Caco-2 (cell line): ENCODE measurements around the gene CEP131. TPM values are rescaled to one million over a fixed set of nuclear protein-coding genes. Genes with fewer than 3 reads are reported as not detected.

Source experiments
- BruUV-seq: library from RNA; stranded (reverse); fragments of 400-500 nt; replicated peaks from 2 replicates; lab custom pipeline; 2021; lab: Mats Ljungman, UMichigan
- CTCF ChIA-PET: fragments of 300-600 bp; sonication (Branson Sonifier 250); formaldehyde crosslinking; loops from one replicate; lab custom pipeline; 2022; ENCODE audit warnings: antibody characterized with exemption; lab: Charles Lee
- POLR2A ChIA-PET: fragments of 300-600 bp; sonication (Branson Sonifier 250); formaldehyde crosslinking; loops from one replicate; lab custom pipeline; 2022; ENCODE audit warnings: antibody characterized with exemption; lab: Charles Lee
- DNase-seq, 2 experiments: peaks; one replicate each; pipeline versions ENCODE4 v3.0.0 to v3.0.0-alpha.2; 2020 to 2022
- H3K27me3 ChIP-seq: replicated peaks from 2 replicates; pipeline ENCODE4 v1.6.0; 2011; ENCODE audit warnings: low read length; ENCODE audit not compliant: control insufficient read depth, insufficient read depth
- H3K36me3 ChIP-seq: 2 replicates; pipeline ENCODE4 v1.5.1; 2011; ENCODE audit warnings: low read length; ENCODE audit not compliant: control insufficient read depth, insufficient read depth
- H3K4me1 ChIP-seq: fragments of 250-450 bp; sonication (Bioruptor Pico); 2 replicates; pipeline ENCODE4 v1.5.1; 2020; ENCODE audit warnings: mild to moderate bottlenecking
- H3K4me3 ChIP-seq: 2 replicates; pipeline ENCODE4 v1.5.1; 2011; ENCODE audit warnings: low read depth, mild to moderate bottlenecking, control low read depth, low read length
- H3K9me3 ChIP-seq: fragments of 250-450 bp; sonication (Bioruptor Pico); 2 replicates; pipeline ENCODE4 v1.5.1; 2020; ENCODE audit warnings: mild to moderate bottlenecking, moderate library complexity
- H3K27ac Mint-ChIP-seq: one replicate; pipeline ENCODE4 v1.8.0; 2022; ENCODE audit warnings: mixed read lengths; ENCODE audit not compliant: unreplicated experiment
- H3K27me3 Mint-ChIP-seq: one replicate; pipeline ENCODE4 v1.8.0; 2022; ENCODE audit warnings: mixed read lengths; ENCODE audit not compliant: insufficient read depth, unreplicated experiment
- H3K36me3 Mint-ChIP-seq: one replicate; pipeline ENCODE4 v1.8.0; 2022; ENCODE audit warnings: mild to moderate bottlenecking, mixed read lengths; ENCODE audit not compliant: insufficient read depth, unreplicated experiment
- H3K4me1 Mint-ChIP-seq: one replicate; pipeline ENCODE4 v1.8.0; 2022; ENCODE audit warnings: low read depth, mixed read lengths; ENCODE audit not compliant: unreplicated experiment
- H3K4me3 Mint-ChIP-seq: one replicate; pipeline ENCODE4 v1.8.0; 2022; ENCODE audit warnings: mild to moderate bottlenecking, moderate library complexity, mixed read lengths; ENCODE audit not compliant: unreplicated experiment
- H3K9me3 Mint-ChIP-seq: one replicate; pipeline ENCODE4 v1.8.0; 2022; ENCODE audit warnings: mixed read lengths; ENCODE audit not compliant: unreplicated experiment
- CTCF ChIP-seq, 2 experiments: fragments of 200-600 bp in 1 of 2; IDR thresholded peaks; 1 replicate in 1 of 2; 2 replicates in 1 of 2; pipeline versions ENCODE4 v1.5.1 to v1.8.0; 2011 to 2022; ENCODE audit warnings: antibody characterized with exemption in 1 of 2, control low read depth in 1 of 2, inconsistent platforms in 1 of 2, low read depth in 1 of 2, low read length in 1 of 2, mild to moderate bottlenecking in 1 of 2, moderate library complexity in 1 of 2; ENCODE audit not compliant: insufficient read depth in 1 of 2, severe bottlenecking in 1 of 2, unreplicated experiment in 1 of 2
- intact Hi-C: fragments of 100-400 bp; cut with micrococcal nuclease; formaldehyde crosslinking; loops from one replicate; pipeline ENCODE4 v1.10.0; 2022; ENCODE audit not compliant: unreplicated experiment
- total RNA-seq: library from RNA; stranded (reverse); gene quantifications from 2 replicates; pipeline ENCODE4 v1.2.3, GENCODE V29; 2022

The CEP131 gene
- total RNA-seq, 1 experiment from 2014 or later: 28.4 TPM

GRCh38 chr17:81183316-81183715 lies 39.4 kb downstream of the CEP131 start:
- BruUV-seq: no TSS peak
- H3K4me3 Mint-ChIP-seq: no peak overlapping the region

GRCh38 chr17:81182596-81182995 lies 40.2 kb downstream of the CEP131 start:
- CTCF ChIA-PET: no interaction called here
- no peak overlapping the region for H3K4me3 Mint-ChIP-seq
- no peak for DNase-seq
- POLR2A ChIA-PET: no interaction called here
- H3K27ac Mint-ChIP-seq: peak overlapping the region; percentile 18
- no peak for TF ChIP-seq CTCF (IDR thresholded peaks at IDR 0.05; ENCODE audit: insufficient read depth in 1 of 2, low read depth in 1 of 2, low read length in 1 of 2, severe bottlenecking in 1 of 2, unreplicated experiment in 1 of 2)
- Histone ChIP-seq H3K36me3 (no peaks in the 10 kb centered on the region), H3K27me3 (no peaks in the 10 kb centered on the region), H3K4me1 (no peaks in the 10 kb centered on the region), H3K9me3 (no peaks in the 10 kb centered on the region), H3K4me3 (no peak overlapping the region)
- BruUV-seq: no TSS peak
- H3K36me3 Mint-ChIP-seq: no peaks in the 10 kb centered on the region
- no peaks in the 10 kb centered on the region for H3K27me3 Mint-ChIP-seq
- H3K9me3 Mint-ChIP-seq: no peaks in the 10 kb centered on the region
- H3K4me1 Mint-ChIP-seq: no peaks in the 10 kb centered on the region
- intact Hi-C loops: no loop called here

More at GRCh38 chr17:81183316-81183715, 39.4 kb downstream of the CEP131 start:
- no peak for DNase-seq
- peak overlapping the region; percentile 18 for H3K27ac Mint-ChIP-seq
- H3K36me3 ChIP-seq: no peaks in the 10 kb centered on the region
- H3K27me3 Mint-ChIP-seq: no peaks in the 10 kb centered on the region
- no peaks in the 10 kb centered on the region for H3K9me3 Mint-ChIP-seq
- no peaks in the 10 kb centered on the region for H3K9me3 ChIP-seq
- CTCF ChIA-PET: no interaction called here
- no peak overlapping the region for H3K4me3 ChIP-seq
- intact Hi-C loops: no loop called here
- POLR2A ChIA-PET: no interaction called here
- H3K4me1 Mint-ChIP-seq: no peaks in the 10 kb centered on the region
- no peaks in the 10 kb centered on the region for H3K36me3 Mint-ChIP-seq
- no peaks in the 10 kb centered on the region for H3K4me1 ChIP-seq
- TF ChIP-seq CTCF (IDR thresholded peaks at IDR 0.05; ENCODE audit: insufficient read depth in 1 of 2, low read depth in 1 of 2, low read length in 1 of 2, severe bottlenecking in 1 of 2, unreplicated experiment in 1 of 2): no peak
- no peaks in the 10 kb centered on the region for H3K27me3 ChIP-seq

GRCh38 chr17:81181811-81182185 lies 41.0 kb downstream of the CEP131 start:
- CTCF ChIA-PET: no interaction called here
- intact Hi-C loops: no loop called here

More at GRCh38 chr17:81181811-81182185, 41.0 kb downstream of the CEP131 start:
- H3K9me3 Mint-ChIP-seq: no peaks in the 10 kb centered on the region
- Histone ChIP-seq H3K27me3 (no peaks in the 10 kb centered on the region), H3K4me1 (no peaks in the 10 kb centered on the region), H3K9me3 (no peaks in the 10 kb centered on the region), H3K4me3 (no peak overlapping the region), H3K36me3 (no peaks in the 10 kb centered on the region)
- H3K27me3 Mint-ChIP-seq: no peaks in the 10 kb centered on the region
- H3K4me1 Mint-ChIP-seq: no peaks in the 10 kb centered on the region
- POLR2A ChIA-PET: no interaction called here
- no TSS peak for BruUV-seq
- no peak overlapping the region for H3K27ac Mint-ChIP-seq
- H3K36me3 Mint-ChIP-seq: no peaks in the 10 kb centered on the region
- no peak for DNase-seq
- no peak for TF ChIP-seq CTCF (IDR thresholded peaks at IDR 0.05; ENCODE audit: insufficient read depth in 1 of 2, low read depth in 1 of 2, low read length in 1 of 2, severe bottlenecking in 1 of 2, unreplicated experiment in 1 of 2)
- H3K4me3 Mint-ChIP-seq: no peak overlapping the region
